Measurements from ENCODE around the gene OR1J2.

DNA sequence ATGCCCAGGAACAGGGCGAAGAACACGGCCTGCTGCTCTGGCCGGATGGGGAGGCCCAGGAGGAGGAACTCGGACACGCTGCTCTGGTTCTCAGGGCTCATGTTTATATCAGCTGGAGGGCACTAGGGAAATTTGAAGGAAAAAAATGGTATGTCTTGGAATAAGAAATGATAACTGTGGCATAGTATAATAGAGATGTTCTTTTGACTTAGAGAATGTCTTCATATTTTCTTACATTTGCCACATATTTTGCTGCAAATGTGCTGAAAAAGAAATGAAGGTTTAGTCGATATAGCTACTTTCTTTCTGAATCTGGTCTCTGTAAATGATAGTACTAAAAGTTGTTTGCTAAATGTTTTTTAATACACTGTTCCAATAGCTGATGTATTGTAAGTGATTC lies 32.8 kb upstream of the OR1J2 start, which contains the start of gene OR1J1:
- TF ChIP-seq, protein P1, sequence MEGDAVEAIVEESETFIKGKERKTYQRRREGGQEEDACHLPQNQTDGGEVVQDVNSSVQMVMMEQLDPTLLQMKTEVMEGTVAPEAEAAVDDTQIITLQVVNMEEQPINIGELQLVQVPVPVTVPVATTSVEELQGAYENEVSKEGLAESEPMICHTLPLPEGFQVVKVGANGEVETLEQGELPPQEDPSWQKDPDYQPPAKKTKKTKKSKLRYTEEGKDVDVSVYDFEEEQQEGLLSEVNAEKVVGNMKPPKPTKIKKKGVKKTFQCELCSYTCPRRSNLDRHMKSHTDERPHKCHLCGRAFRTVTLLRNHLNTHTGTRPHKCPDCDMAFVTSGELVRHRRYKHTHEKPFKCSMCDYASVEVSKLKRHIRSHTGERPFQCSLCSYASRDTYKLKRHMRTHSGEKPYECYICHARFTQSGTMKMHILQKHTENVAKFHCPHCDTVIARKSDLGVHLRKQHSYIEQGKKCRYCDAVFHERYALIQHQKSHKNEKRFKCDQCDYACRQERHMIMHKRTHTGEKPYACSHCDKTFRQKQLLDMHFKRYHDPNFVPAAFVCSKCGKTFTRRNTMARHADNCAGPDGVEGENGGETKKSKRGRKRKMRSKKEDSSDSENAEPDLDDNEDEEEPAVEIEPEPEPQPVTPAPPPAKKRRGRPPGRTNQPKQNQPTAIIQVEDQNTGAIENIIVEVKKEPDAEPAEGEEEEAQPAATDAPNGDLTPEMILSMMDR (IDR thresholded peaks at IDR 0.05; ENCODE audit: control extremely low read depth in 1 of 3, insufficient read depth in 1 of 3, low read depth in 1 of 3, low read length in 3 of 3), result no peak
- no peak for TF ChIP-seq MAFK (IDR thresholded peaks at IDR 0.05; ENCODE audit: low read depth, low read length)
- TF ChIP-seq EP300 (IDR thresholded peaks at IDR 0.05; ENCODE audit: borderline replicate concordance in 1 of 2, low read depth in 2 of 2, low read length in 2 of 2), result no peak
- no peak for TF ChIP-seq CEBPB (IDR thresholded peaks at IDR 0.05; ENCODE audit: low read depth, low read length)
- TF ChIP-seq HDAC2 (IDR thresholded peaks at IDR 0.05; ENCODE audit: borderline replicate concordance in 1 of 2, low read depth in 2 of 2, low read length in 2 of 2), result no peak
- no peak for TF ChIP-seq SIRT6 (IDR thresholded peaks at IDR 0.05; ENCODE audit: low read length)
- TF ChIP-seq KDM1A (IDR thresholded peaks at IDR 0.05; ENCODE audit: borderline replicate concordance, low read length), result no peak
- TF ChIP-seq CBX8 (IDR thresholded peaks at IDR 0.05; ENCODE audit: borderline replicate concordance, low read depth, low read length), result no peak
- no peak for TF ChIP-seq SP2 (IDR thresholded peaks at IDR 0.05; ENCODE audit: low read length)

Data from H1 (cell line).